ENCODE data around the gene MXRA5.

DNA sequence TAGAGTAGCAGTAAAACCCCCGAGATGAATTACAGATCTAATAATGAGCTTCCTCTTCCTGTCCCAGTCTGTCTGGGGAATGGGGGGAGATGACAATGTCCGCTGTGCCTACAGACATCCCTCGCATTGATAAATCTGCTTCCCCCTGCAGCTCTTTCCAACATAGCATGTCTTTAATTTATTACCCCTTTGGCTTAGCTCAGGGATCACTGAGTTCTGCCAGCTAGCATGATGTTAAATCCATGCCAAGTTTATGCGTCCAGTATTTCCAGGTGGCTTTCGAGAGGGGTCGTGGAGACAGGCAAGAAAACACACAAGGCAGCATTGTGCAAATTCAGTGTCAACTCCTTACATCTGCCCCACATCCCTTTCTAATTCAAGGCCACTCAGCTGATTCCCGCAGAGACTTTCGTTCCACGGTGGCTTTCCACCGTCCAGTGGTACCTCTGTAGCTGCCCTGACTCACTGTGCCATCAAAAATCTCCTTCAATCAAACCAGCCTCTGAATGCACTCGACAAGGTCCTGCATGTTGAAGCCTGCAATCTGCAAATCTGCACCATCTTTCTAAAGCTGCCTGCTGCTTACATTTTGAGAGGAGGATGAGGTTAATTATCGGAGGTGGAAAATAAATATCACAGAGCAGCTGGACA, 75.1 kb downstream of the MXRA5 start:
- TF ChIP-seq, protein P1, sequence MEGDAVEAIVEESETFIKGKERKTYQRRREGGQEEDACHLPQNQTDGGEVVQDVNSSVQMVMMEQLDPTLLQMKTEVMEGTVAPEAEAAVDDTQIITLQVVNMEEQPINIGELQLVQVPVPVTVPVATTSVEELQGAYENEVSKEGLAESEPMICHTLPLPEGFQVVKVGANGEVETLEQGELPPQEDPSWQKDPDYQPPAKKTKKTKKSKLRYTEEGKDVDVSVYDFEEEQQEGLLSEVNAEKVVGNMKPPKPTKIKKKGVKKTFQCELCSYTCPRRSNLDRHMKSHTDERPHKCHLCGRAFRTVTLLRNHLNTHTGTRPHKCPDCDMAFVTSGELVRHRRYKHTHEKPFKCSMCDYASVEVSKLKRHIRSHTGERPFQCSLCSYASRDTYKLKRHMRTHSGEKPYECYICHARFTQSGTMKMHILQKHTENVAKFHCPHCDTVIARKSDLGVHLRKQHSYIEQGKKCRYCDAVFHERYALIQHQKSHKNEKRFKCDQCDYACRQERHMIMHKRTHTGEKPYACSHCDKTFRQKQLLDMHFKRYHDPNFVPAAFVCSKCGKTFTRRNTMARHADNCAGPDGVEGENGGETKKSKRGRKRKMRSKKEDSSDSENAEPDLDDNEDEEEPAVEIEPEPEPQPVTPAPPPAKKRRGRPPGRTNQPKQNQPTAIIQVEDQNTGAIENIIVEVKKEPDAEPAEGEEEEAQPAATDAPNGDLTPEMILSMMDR (IDR thresholded peaks at IDR 0.05) = no peak
- TF ChIP-seq POLR2AphosphoS5 (IDR thresholded peaks at IDR 0.05) (no peak), POLR2A (IDR thresholded peaks at IDR 0.05; ENCODE audit: low read depth) (no peak)
